Measurements from ENCODE around the gene RDH13. TPM values are rescaled to one million over a fixed set of nuclear protein-coding genes. Genes with fewer than 3 reads are reported as not detected.

Gene RDH13
- total and polyA plus RNA-seq, 2 of the 8 experiments (the other 6 are each of a cell fraction or from before 2014, with no cell fraction given): 15.9 to 31.5 TPM

DNA sequence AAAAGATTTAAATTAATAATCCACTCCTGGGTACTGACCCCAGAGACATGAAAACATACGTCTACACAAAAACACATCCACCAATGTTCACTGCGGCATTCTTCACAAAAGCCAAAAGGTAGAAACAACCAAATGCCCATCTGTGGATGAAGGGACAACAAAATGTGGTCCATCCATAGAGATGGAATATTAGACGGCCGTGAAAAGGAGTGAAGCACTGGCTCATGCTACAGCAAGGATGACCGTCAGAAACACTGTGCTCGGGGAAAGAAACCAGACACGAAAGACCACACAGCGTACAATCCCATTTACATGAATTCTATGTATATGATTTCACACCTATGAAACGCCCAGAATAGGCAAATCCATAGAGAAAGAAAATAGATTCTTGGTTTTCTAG, 6.1 kb downstream of the RDH13 start:
- WGBS, 2 experiments (ENCODE audit: extremely low coverage in 1 of 2, insufficient coverage in 1 of 2, insufficient read length in 1 of 2, insufficient replicate concordance in 2 of 2, low coverage in 1 of 2, low lambda C conversion rate in 2 of 2, missing lambda C conversion rate in 1 of 2): 91% methylated on average over 9 of the region's 9 CpGs; no CpG with 5 or more reads in 1 of the 2 experiments
- Histone ChIP-seq H3K9ac (replicated peaks in 1 of 4; ENCODE audit: extremely low read depth in 1 of 4, low read depth in 3 of 4, low read length in 3 of 4) (no peak overlapping the region), H3K18ac (ENCODE audit: extremely low read depth, low read length) (no peak overlapping the region), H2AFZ (ENCODE audit: low read length) (no peak overlapping the region), H3K4me1 (replicated peaks in 1 of 4; ENCODE audit: control insufficient read depth in 3 of 4, insufficient read depth in 4 of 4, low read length in 3 of 4) (no peaks in the 10 kb centered on the region), H4K8ac (ENCODE audit: extremely low read depth, insufficient read depth, low read length) (no peak overlapping the region), H4K91ac (replicated peaks; ENCODE audit: insufficient read length, low read length) (no peak overlapping the region), H4K5ac (ENCODE audit: insufficient read length, low read depth, low read length) (no peak overlapping the region), H2BK120ac (replicated peaks; ENCODE audit: low read depth, low read length) (no peak overlapping the region), H3K36me3 (ENCODE audit: control insufficient read depth in 2 of 4, insufficient read depth in 4 of 4, low read length in 3 of 4) (peaks cover 6 to 46% (median 18%) of the 10 kb centered on the region in 4 experiments; a peak in 6 of 8 replicates), H3K4me3 (ENCODE audit: extremely low read depth in 1 of 4, insufficient read depth in 2 of 4, low read depth in 3 of 4, low read length in 4 of 4) (no peak overlapping the region), H2BK12ac (ENCODE audit: low read depth, low read length) (no peak overlapping the region), H3K23ac (ENCODE audit: insufficient read length) (no peak overlapping the region), H3K79me2 (ENCODE audit: control insufficient read depth in 1 of 2, insufficient read depth in 2 of 2, low read length in 2 of 2) (0 out of 4 replicates have a peak, but pooled peaks cover 0 to under 1% of the 10 kb centered on the region in 2 experiments), H2BK15ac (ENCODE audit: low read length) (no peak overlapping the region), H2BK5ac (ENCODE audit: low read depth, low read length) (no peak overlapping the region), H3K14ac (ENCODE audit: insufficient read length) (no peak overlapping the region), H3K4ac (replicated peaks; ENCODE audit: insufficient read length, low read depth, low read length) (no peak overlapping the region), H3K27ac (ENCODE audit: low read depth, low read length) (no peak overlapping the region), H3K23me2 (ENCODE audit: low read depth, low read length) (no peaks in the 10 kb centered on the region), H3K4me2 (ENCODE audit: insufficient read depth in 1 of 2, low read depth in 2 of 2, low read length in 2 of 2) (no peak overlapping the region), H4K20me1 (replicated peaks in 1 of 2; ENCODE audit: control insufficient read depth in 1 of 2, insufficient read depth in 2 of 2, low read length in 2 of 2) (peaks cover 1 to 9% of the 10 kb centered on the region in 2 experiments), H2AK5ac (ENCODE audit: low read depth, low read length) (no peak overlapping the region), H3K27me3 (replicated peaks in 1 of 4; ENCODE audit: control insufficient read depth in 3 of 4, extremely low read depth in 1 of 4, insufficient read depth in 3 of 4, low read length in 3 of 4) (no peaks in the 10 kb centered on the region), H3K9me3 (ENCODE audit: insufficient read depth in 2 of 2, low read depth in 1 of 2, low read length in 1 of 2) (no peaks in the 10 kb centered on the region; a peak in 1 of 4 replicates), H2BK20ac (ENCODE audit: low read length) (no peak overlapping the region), H3K79me1 (ENCODE audit: low read depth, low read length) (peaks cover 4% of the 10 kb centered on the region), H3K56ac (replicated peaks; ENCODE audit: insufficient read length, low read depth, low read length) (no peak overlapping the region)
- FAIRE-seq (no peak), DNase-seq (ENCODE audit: low read depth in 1 of 2, low spot score in 2 of 2) (no peak)
- TF ChIP-seq KDM5A (IDR thresholded peaks at IDR 0.05; ENCODE audit: low read length): no peak
- TF ChIP-seq CBX5 (IDR thresholded peaks at IDR 0.05; ENCODE audit: low read depth, low read length): no peak
- TF ChIP-seq FOSL1 (IDR thresholded peaks at IDR 0.05; ENCODE audit: insufficient read depth, low read depth, low read length): no peak
- no peak for TF ChIP-seq USF2 (IDR thresholded peaks at IDR 0.05; ENCODE audit: low read length)
- TF ChIP-seq, protein P1, sequence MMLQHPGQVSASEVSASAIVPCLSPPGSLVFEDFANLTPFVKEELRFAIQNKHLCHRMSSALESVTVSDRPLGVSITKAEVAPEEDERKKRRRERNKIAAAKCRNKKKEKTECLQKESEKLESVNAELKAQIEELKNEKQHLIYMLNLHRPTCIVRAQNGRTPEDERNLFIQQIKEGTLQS (IDR thresholded peaks at IDR 0.05; ENCODE audit: insufficient read depth, low read depth, low read length): no peak
- TF ChIP-seq SIN3A (conservative IDR thresholded peaks at IDR 0.05 in 1 of 2, IDR thresholded peaks at IDR 0.05 in 1 of 2; ENCODE audit: low read depth in 1 of 2, low read length in 2 of 2): no peak
- TF ChIP-seq NRF1 (IDR thresholded peaks at IDR 0.05; ENCODE audit: low read depth, low read length): no peak
- no peak for TF ChIP-seq BCL11A (IDR thresholded peaks at IDR 0.05; ENCODE audit: low read depth in 2 of 2, low read length in 2 of 2)
- no peak for TF ChIP-seq CREB1 (IDR thresholded peaks at IDR 0.05)
- ChIA-PET POLR2A (ENCODE audit: partially characterized antibody) (interaction anchor here (0.7 to 3.1 kb wide), 6 partner anchors 9 to 136 kb away, joined by 3 to 7 read pairs (median 4); no protein-coding TSS in a partner anchor), CTCF (ENCODE audit: partially characterized antibody) (interaction anchor here (3.1 kb wide), 1 partner anchor 12 kb away, joined by 9 read pairs; no protein-coding TSS in a partner anchor)
